Fibroblast of skin of left biceps (primary cell): ENCODE results near the gene SLC25A43.
"Not testable (repeated sequence)": the region's sequence is repeated elsewhere in the genome, so short reads cannot be mapped to it uniquely, and the experiment has no call there.

Source experiments
- DNase-seq, 2 experiments: peaks; one replicate each; pipeline ENCODE4 v3.0.0-alpha.2; 2013; ENCODE audit warnings: low read depth in 2 of 2

The SLC25A43 gene

GRCh38 chrX:119407681-119408080 lies 8.5 kb downstream of the SLC25A43 start:
- DNase-seq = no peak

GRCh38 chrX:119410027-119410819 lies 11.1 kb downstream of the SLC25A43 start:
- no peak for DNase-seq

- no peak for DNase-seq
Measured at GRCh38 chrX:119410854-119411253, 11.7 kb downstream of the SLC25A43 start.

- no peak for DNase-seq
Measured at GRCh38 chrX:119411959-119412358, 12.8 kb downstream of the SLC25A43 start.

- no peak for DNase-seq
Measured at GRCh38 chrX:119417376-119417775, 18.2 kb downstream of the SLC25A43 start.

GRCh38 chrX:119417842-119418241 lies 18.7 kb downstream of the SLC25A43 start:
- no peak for DNase-seq

- no peak for DNase-seq
Measured at GRCh38 chrX:119419146-119419545, 20.0 kb downstream of the SLC25A43 start.

- DNase-seq = no peak
Measured at GRCh38 chrX:119419898-119420297, 20.8 kb downstream of the SLC25A43 start.

- DNase-seq = no peak
Measured at GRCh38 chrX:119421016-119421705, 22.0 kb downstream of the SLC25A43 start.

GRCh38 chrX:119423631-119424030 lies 24.5 kb downstream of the SLC25A43 start:
- no peak for DNase-seq

GRCh38 chrX:119424999-119425398 lies 25.9 kb downstream of the SLC25A43 start:
- DNase-seq = no peak

GRCh38 chrX:119427024-119427794 lies 28.1 kb downstream of the SLC25A43 start:
- no peak for DNase-seq

- DNase-seq = no peak
Measured at GRCh38 chrX:119427795-119428185, 28.7 kb downstream of the SLC25A43 start.

GRCh38 chrX:119429471-119429870 lies 30.3 kb downstream of the SLC25A43 start:
- no peak for DNase-seq

GRCh38 chrX:119441295-119441694 lies 42.2 kb downstream of the SLC25A43 start:
- DNase-seq = not testable (repeated sequence)

- no peak for DNase-seq
Measured at GRCh38 chrX:119442286-119442685, 43.1 kb downstream of the SLC25A43 start.

- no peak for DNase-seq
Measured at GRCh38 chrX:119453202-119453601, 54.1 kb downstream of the SLC25A43 start.

GRCh38 chrX:119455264-119455663 lies 56.1 kb downstream of the SLC25A43 start:
- no peak for DNase-seq

GRCh38 chrX:119459181-119459580 lies 60.0 kb downstream of the SLC25A43 start:
- DNase-seq = no peak

- no peak for DNase-seq
Measured at GRCh38 chrX:119465555-119465954, 66.4 kb downstream of the SLC25A43 start.

- DNase-seq = no peak
Measured at GRCh38 chrX:119466970-119467369, 67.8 kb downstream of the SLC25A43 start.

- no peak for DNase-seq
Measured at GRCh38 chrX:119467433-119467832, 68.3 kb downstream of the SLC25A43 start.
